ENCODE measurements around the gene SLC6A8.

SLC6A8 gene

DNA sequence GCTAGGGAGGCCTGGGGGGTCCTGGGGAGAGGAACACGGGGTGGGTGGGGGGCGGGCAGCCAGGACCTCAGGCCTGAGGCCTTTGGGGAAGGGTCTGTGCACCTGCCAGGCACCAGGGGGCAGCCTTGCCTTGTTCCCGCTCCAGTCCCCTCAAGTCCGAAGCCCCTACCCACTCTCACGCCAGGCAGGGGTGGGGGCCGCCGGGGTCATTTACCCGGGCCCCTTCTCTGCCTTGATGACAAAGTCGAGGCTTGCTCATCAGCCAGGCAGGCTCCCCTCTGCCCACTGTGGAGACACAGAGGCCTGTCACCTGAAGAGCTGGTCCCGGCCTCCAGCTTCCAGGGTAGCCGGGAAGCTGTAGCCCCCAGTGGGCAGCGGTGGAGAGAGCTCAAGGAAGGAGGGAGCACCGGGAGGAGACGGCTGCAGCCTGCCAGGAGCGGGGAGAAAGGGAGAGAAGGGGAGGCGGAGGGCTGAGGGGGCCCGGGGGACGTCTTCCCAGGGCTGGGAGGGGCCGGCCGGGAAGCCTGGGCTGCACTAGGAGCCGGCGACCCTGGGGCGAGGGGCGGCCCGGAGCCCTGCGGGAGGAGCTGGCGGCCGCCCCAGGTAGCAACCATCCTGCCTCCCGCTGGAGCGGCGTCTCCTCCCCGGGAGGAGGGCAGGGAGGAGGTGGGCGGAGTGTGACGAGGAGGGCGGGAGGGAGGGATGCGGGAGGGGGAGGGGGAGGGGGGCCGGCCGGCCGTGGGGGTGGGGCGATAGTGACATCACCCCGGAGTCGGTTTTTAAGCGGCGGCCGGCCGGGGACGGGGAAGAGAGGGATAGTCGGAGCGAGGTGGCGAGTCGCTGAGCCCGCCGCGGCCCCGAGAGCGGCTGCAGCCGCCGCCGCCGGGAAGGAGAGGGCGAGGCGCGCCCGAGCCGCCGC lies at the start of gene SLC6A8:
Gene SLC6A8 (plus strand): TSS at position 806 of the 919 bp plus-strand sequence. CDS start 649 bp downstream, outside the sequence.
- TF ChIP-seq, protein P1, sequence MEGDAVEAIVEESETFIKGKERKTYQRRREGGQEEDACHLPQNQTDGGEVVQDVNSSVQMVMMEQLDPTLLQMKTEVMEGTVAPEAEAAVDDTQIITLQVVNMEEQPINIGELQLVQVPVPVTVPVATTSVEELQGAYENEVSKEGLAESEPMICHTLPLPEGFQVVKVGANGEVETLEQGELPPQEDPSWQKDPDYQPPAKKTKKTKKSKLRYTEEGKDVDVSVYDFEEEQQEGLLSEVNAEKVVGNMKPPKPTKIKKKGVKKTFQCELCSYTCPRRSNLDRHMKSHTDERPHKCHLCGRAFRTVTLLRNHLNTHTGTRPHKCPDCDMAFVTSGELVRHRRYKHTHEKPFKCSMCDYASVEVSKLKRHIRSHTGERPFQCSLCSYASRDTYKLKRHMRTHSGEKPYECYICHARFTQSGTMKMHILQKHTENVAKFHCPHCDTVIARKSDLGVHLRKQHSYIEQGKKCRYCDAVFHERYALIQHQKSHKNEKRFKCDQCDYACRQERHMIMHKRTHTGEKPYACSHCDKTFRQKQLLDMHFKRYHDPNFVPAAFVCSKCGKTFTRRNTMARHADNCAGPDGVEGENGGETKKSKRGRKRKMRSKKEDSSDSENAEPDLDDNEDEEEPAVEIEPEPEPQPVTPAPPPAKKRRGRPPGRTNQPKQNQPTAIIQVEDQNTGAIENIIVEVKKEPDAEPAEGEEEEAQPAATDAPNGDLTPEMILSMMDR (conservative IDR thresholded peaks at IDR 0.05; ENCODE audit: low read depth, low read length): peak; percentile 34; the same call in 1 of the 2 replicates

DNA sequence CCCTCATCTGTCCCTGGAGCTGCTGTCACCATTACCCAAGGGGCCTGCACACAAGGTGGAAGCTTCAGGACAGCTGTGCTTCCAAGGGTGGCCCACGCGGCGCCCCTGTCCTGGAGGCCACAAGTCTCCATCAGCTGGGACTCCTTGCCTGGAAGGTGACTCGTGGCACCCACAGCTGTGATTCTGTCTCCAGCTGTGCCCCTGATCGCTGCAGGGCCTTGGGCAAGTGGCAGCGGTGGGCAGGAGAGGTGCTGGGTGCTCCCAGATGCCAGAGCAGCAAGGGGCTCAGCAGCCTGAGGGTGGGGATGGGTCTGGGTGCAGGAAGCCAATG lies 49.7 kb upstream of the SLC6A8 start:
- H3K36me3 ChIP-seq (ENCODE audit: insufficient read depth): no peaks in the 10 kb centered on the region
- TF ChIP-seq, protein P1 (conservative IDR thresholded peaks at IDR 0.05; ENCODE audit: low read depth, low read length): no peak
- H3K4me1 ChIP-seq (ENCODE audit: low read depth, poor library complexity, severe bottlenecking): no peaks in the 10 kb centered on the region
- no peak overlapping the region for H3K4me3 ChIP-seq (IDR thresholded peaks at IDR 0.05; ENCODE audit: insufficient read depth, low read depth, low read length)
- no peak overlapping the region for H2AFZ ChIP-seq (ENCODE audit: low read depth)
- H3K79me2 ChIP-seq (ENCODE audit: insufficient read depth, low read depth): no peaks in the 10 kb centered on the region
- no peaks in the 10 kb centered on the region for H4K20me1 ChIP-seq (ENCODE audit: insufficient read depth)
- no peak overlapping the region for H3K27ac ChIP-seq
- H3K27me3 ChIP-seq (ENCODE audit: insufficient read depth, low read depth): peaks cover 29% of the 10 kb centered on the region; the same call in 1 of the 2 replicates
- no peak overlapping the region for H3K9ac ChIP-seq
- no peak overlapping the region for H3K4me2 ChIP-seq

More for the DNA sequence above, at the start of gene SLC6A8:
- H3K4me2 ChIP-seq: peak within 1 kb of the TSS; percentile 39; the same call in 1 of the 2 replicates
- no peaks in the 10 kb centered on the region for H3K79me2 ChIP-seq (ENCODE audit: insufficient read depth, low read depth)
- no peaks in the 10 kb centered on the region for H3K27me3 ChIP-seq (ENCODE audit: insufficient read depth, low read depth)
- H3K27ac ChIP-seq: no peak within 1 kb of the TSS
- H3K4me1 ChIP-seq (ENCODE audit: low read depth, poor library complexity, severe bottlenecking): no peaks in the 10 kb centered on the region
- no peaks in the 10 kb centered on the region for H3K36me3 ChIP-seq (ENCODE audit: insufficient read depth)
- no peak within 1 kb of the TSS for H2AFZ ChIP-seq (ENCODE audit: low read depth)
- H4K20me1 ChIP-seq (ENCODE audit: insufficient read depth): no peaks in the 10 kb centered on the region
- no peak within 1 kb of the TSS for H3K4me3 ChIP-seq (IDR thresholded peaks at IDR 0.05; ENCODE audit: insufficient read depth, low read depth, low read length)
- H3K9ac ChIP-seq: no peak within 1 kb of the TSS

DNA sequence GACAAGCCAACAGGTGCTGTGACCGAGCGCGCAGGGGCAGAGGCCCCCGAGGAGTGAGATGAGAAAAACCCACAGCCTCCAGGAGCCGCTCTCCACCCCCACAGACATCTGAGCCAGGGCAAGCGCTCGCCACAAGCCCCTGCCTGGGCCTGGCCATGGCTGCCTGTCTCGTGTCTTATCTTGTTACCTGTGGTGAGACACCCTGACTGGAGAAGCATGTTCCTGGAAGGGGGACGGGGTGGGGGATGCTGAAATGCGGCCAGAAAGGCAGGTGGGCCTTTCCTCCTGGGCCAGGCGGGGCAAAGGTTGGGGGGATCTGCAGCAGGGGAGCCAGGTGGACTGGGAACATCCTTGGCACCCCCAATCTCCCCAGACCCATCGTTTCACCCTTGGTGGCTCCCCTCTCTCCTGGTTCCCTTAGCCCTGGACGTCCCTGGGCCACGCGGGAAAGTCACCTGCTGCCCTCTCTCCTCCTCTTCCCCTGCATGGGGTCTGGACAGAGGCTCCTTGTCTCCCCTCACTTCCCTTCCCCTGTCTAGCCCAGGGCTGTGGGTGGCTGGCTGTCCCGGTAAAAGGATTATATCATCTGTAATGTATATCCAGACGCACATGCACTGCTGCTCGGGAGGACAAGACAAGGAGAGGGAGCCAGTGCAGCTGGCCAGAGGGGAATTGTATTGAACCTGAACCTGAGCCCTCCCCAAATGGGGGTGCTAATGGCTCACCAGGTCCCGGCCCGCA lies 49.1 kb upstream of the SLC6A8 start:
- Histone ChIP-seq H3K4me3 (IDR thresholded peaks at IDR 0.05; ENCODE audit: insufficient read depth, low read depth, low read length) (no peak overlapping the region), H3K79me2 (ENCODE audit: insufficient read depth, low read depth) (no peaks in the 10 kb centered on the region), H3K4me1 (ENCODE audit: low read depth, poor library complexity, severe bottlenecking) (no peaks in the 10 kb centered on the region), H3K27ac (no peak overlapping the region), H3K9ac (no peak overlapping the region), H4K20me1 (ENCODE audit: insufficient read depth) (no peaks in the 10 kb centered on the region), H3K4me2 (no peak overlapping the region), H2AFZ (ENCODE audit: low read depth) (no peak overlapping the region), H3K27me3 (ENCODE audit: insufficient read depth, low read depth) (peaks cover 29% of the 10 kb centered on the region; the same call in 1 of the 2 replicates), H3K36me3 (ENCODE audit: insufficient read depth) (no peaks in the 10 kb centered on the region)
- TF ChIP-seq, protein P1 (conservative IDR thresholded peaks at IDR 0.05; ENCODE audit: low read depth, low read length): no peak

DNA sequence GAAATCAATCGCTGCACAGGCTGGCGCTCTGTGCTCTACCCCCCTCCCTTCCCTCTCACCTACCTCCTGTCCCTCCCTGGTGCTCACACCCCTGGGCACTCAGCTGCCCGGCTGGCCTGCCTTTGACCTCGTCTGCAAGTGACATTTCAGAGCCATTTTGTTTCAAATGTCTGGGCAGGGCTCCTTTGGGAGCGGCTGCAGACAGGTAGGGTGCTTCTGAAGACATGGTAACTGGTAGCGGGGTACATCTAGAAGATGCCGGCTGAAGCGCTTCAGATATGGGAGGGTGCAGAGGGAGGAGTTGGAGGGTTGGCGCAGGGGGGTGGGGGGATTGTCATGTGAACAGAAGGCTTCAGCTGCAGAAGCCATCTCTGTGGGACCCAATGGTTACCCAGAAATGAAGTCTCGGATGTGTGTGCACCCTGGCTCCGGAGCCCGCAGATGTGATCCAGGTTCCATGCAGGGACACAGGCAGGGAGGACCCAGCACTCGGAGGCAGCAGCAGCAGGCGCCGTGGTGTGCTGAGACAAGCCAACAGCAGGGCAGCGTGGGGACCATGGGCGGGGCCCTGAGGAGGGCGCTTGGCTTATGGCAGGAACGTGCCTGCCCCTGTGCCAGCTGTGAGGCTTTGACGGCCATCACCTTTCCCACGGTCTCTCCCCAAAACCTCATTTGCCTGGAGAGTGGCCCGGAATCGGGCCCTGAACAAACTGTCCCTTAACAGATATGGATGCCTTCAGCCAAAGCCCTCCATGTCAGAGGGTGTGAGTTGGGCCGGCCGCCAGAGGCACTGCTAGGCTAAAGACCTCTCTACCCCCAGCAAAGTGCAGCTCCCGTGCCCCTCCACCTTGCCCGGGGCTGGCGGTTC lies 48.3 kb upstream of the SLC6A8 start:
- no peaks in the 10 kb centered on the region for H3K4me1 ChIP-seq (ENCODE audit: low read depth, poor library complexity, severe bottlenecking)
- TF ChIP-seq, protein P1 (conservative IDR thresholded peaks at IDR 0.05; ENCODE audit: low read depth, low read length): no peak
- H3K36me3 ChIP-seq (ENCODE audit: insufficient read depth): no peaks in the 10 kb centered on the region
- H3K4me3 ChIP-seq (IDR thresholded peaks at IDR 0.05; ENCODE audit: insufficient read depth, low read depth, low read length): no peak overlapping the region
- no peaks in the 10 kb centered on the region for H3K79me2 ChIP-seq (ENCODE audit: insufficient read depth, low read depth)
- no peak overlapping the region for H3K27ac ChIP-seq
- no peak overlapping the region for H3K4me2 ChIP-seq
- no peak overlapping the region for H2AFZ ChIP-seq (ENCODE audit: low read depth)
- no peak overlapping the region for H3K9ac ChIP-seq
- H4K20me1 ChIP-seq (ENCODE audit: insufficient read depth): no peaks in the 10 kb centered on the region
- peaks cover 25% of the 10 kb centered on the region; the same call in 1 of the 2 replicates for H3K27me3 ChIP-seq (ENCODE audit: insufficient read depth, low read depth)

Data from KMS-11 (cell line).